Testis (tissue), 2 donors: Measurements from ENCODE around the gene KATNB1.

Source experiments
- CTCF ChIP-seq, 3 experiments: fragments of 450-650 bp in 2 of 3; fragments of 200-600 bp in 1 of 3; sonication (generic) in 1 of 3; IDR thresholded peaks; one replicate each; pipeline ENCODE4 v1.5.1; 2016 to 2019; ENCODE audit warnings: antibody characterized with exemption in 3 of 3, mild to moderate bottlenecking in 2 of 3, moderate library complexity in 1 of 3
- POLR2A ChIP-seq: fragments of 450-650 bp; IDR thresholded peaks from one replicate; pipeline ENCODE4 v1.6.1; 2017; ENCODE audit warnings: antibody characterized with exemption, mild to moderate bottlenecking, moderate library complexity

- no peak for TF ChIP-seq CTCF (IDR thresholded peaks at IDR 0.05)
- no peak for TF ChIP-seq POLR2A
Measured at GRCh38 chr16:57769541-57770145, 34.1 kb downstream of the KATNB1 start.
